Measurements from ENCODE around the gene C1GALT1. TPM values are rescaled to one million over a fixed set of nuclear protein-coding genes. Genes with fewer than 3 reads are reported as not detected.

C1GALT1 gene
- total and polyA plus RNA-seq, 2 donors (not counting 1 experiment from before 2014, with no cell fraction given): 12.4 to 66.8 TPM

GRCh38 chr7:7264306-7265040 lies 82.1 kb downstream of the C1GALT1 start:
- TF ChIP-seq EZH2 (IDR thresholded peaks at IDR 0.05; ENCODE audit: borderline replicate concordance, insufficient read depth, low read depth, low read length, poor library complexity, severe bottlenecking) (no peak), CTCF (IDR thresholded peaks at IDR 0.05) (no peak)
- no peak overlapping the region for H3K9ac ChIP-seq (ENCODE audit: low read length)
- H3K9me3 ChIP-seq (ENCODE audit: control extremely low read depth in 1 of 3, control insufficient read depth in 2 of 3, insufficient read depth in 1 of 3, low read length in 2 of 3): peaks cover 0 to 6% (median 4%) of the 10 kb centered on the region in 3 donors
- Mint-ChIP-seq H3K9me3 (ENCODE audit: insufficient read depth) (no peaks in the 10 kb centered on the region), H3K27ac (no peak overlapping the region), H3K27me3 (no peaks in the 10 kb centered on the region), H3K4me3 (no peak overlapping the region), H3K4me1 (peaks cover 14% of the 10 kb centered on the region)
- no peak overlapping the region for H3K4me2 ChIP-seq (replicated peaks; ENCODE audit: low read depth, low read length, poor library complexity, severe bottlenecking)
- no peak for DNase-seq
- intact Hi-C loops (cut with micrococcal nuclease): no loop called here
- H3K79me2 ChIP-seq (ENCODE audit: control insufficient read depth, insufficient read depth, low read length): no peaks in the 10 kb centered on the region
- no peak overlapping the region for H2AFZ ChIP-seq (ENCODE audit: insufficient read depth, low read depth, low read length, poor library complexity, severe bottlenecking)
- ChIA-PET POLR2A (no interaction called here), CTCF (interaction anchor here (2.3 kb wide), 1 partner anchor 160 kb away, joined by 8 read pairs; no protein-coding TSS in a partner anchor)
- H3K4me1 ChIP-seq (ENCODE audit: control insufficient read depth in 2 of 2, insufficient read depth in 2 of 2, low read length in 2 of 2): peaks cover 14 to 15% of the 10 kb centered on the region in 2 donors
- H3K4me3 ChIP-seq (ENCODE audit: control extremely low read depth in 1 of 5, extremely low read depth in 1 of 5, insufficient read depth in 1 of 5, low read depth in 2 of 5, low read length in 4 of 5): no peak overlapping the region
- H4K20me1 ChIP-seq (ENCODE audit: control insufficient read depth, insufficient read depth, low read length, poor library complexity, severe bottlenecking): no peaks in the 10 kb centered on the region
- no peaks in the 10 kb centered on the region for H3K36me3 ChIP-seq (replicated peaks in 1 of 2; ENCODE audit: control extremely low read depth in 1 of 2, control insufficient read depth in 1 of 2, extremely low read depth in 1 of 2, insufficient read depth in 2 of 2, low read length in 1 of 2)
- no peak for ATAC-seq (ENCODE audit: low read depth)
- no peak overlapping the region for H3K27ac ChIP-seq (ENCODE audit: low read length in 2 of 2)
- H3K27me3 ChIP-seq (replicated peaks in 1 of 4; ENCODE audit: control extremely low read depth in 1 of 4, control insufficient read depth in 3 of 4, insufficient read depth in 4 of 4, low read length in 3 of 4): no peaks in the 10 kb centered on the region
- WGBS (ENCODE audit: insufficient coverage): 100% methylated on average over 4 of the region's 9 CpGs
